CD14-positive monocyte (primary cell): Measurements from ENCODE around the gene USP28. TPM values are rescaled to one million over a fixed set of nuclear protein-coding genes. Genes with fewer than 3 reads are reported as not detected.

Experiments
- DNase-seq, 3 donors: peaks; one replicate each; pipeline ENCODE4 v3.0.0-alpha.2; 2011 to 2022
- H2AFZ ChIP-seq: 2 replicates; pipeline ENCODE4 v1.6.0; 2012; ENCODE audit warnings: mild to moderate bottlenecking, low read depth, low read length, inconsistent platforms; ENCODE audit not compliant: insufficient read depth, poor library complexity, severe bottlenecking
- H3K27ac ChIP-seq, 2 donors: 1 replicate in 1 of 2; 2 replicates in 1 of 2; pipeline ENCODE4 v1.5.1; 2012 to 2013; ENCODE audit warnings: low read length in 2 of 2, control low read depth in 1 of 2, inconsistent platforms in 1 of 2, low read depth in 1 of 2, mild to moderate bottlenecking in 1 of 2
- H3K27me3 ChIP-seq, 2 donors: one replicate each; pipeline versions ENCODE4 v1.6.0 to v1.6.1; 2011 to 2013; ENCODE audit warnings: low read length in 2 of 2; ENCODE audit not compliant: control insufficient read depth in 2 of 2, insufficient read depth in 2 of 2
- H3K36me3 ChIP-seq, 2 donors: replicated peaks in 1 of 2; 1 replicate in 1 of 2; 2 replicates in 1 of 2; pipeline versions ENCODE4 v1.5.1 to v1.6.1; 2012 to 2013; ENCODE audit warnings: low read length in 2 of 2, control low read depth in 1 of 2, inconsistent platforms in 1 of 2, mild to moderate bottlenecking in 1 of 2; ENCODE audit not compliant: insufficient read depth in 2 of 2, control insufficient read depth in 1 of 2
- H3K4me1 ChIP-seq, 2 donors: 1 replicate in 1 of 2; 2 replicates in 1 of 2; pipeline versions ENCODE4 v1.5.1 to v1.6.1; 2012 to 2013; ENCODE audit warnings: low read length in 2 of 2, control low read depth in 1 of 2, inconsistent platforms in 1 of 2, mild to moderate bottlenecking in 1 of 2, moderate library complexity in 1 of 2; ENCODE audit not compliant: insufficient read depth in 2 of 2, control insufficient read depth in 1 of 2
- H3K4me2 ChIP-seq: replicated peaks from 2 replicates; pipeline ENCODE3; 2012; ENCODE audit warnings: low read length, moderate library complexity, mild to moderate bottlenecking; ENCODE audit not compliant: poor library complexity, severe bottlenecking; ENCODE audit errors: extremely low read depth
- H3K4me3 ChIP-seq, 3 experiments: fragments of 200-600 bp in 1 of 3; sonication (generic) in 1 of 3; replicated peaks in 1 of 3; 1 replicate in 2 of 3; 2 replicates in 1 of 3; pipeline ENCODE4 v1.5.1; 2011 to 2013; ENCODE audit warnings: low read length in 3 of 3, mild to moderate bottlenecking in 3 of 3, control low read depth in 2 of 3, low read depth in 2 of 3, inconsistent platforms in 1 of 3, moderate library complexity in 1 of 3
- H3K79me2 ChIP-seq: 2 replicates; pipeline ENCODE4 v1.6.0; 2012; ENCODE audit warnings: mild to moderate bottlenecking, control low read depth, inconsistent platforms, low read length, moderate library complexity; ENCODE audit not compliant: insufficient read depth
- H3K9ac ChIP-seq: 2 replicates; pipeline ENCODE4 v1.6.0; 2017; ENCODE audit warnings: low read length, mild to moderate bottlenecking; ENCODE audit not compliant: insufficient read depth, poor library complexity, severe bottlenecking
- H3K9me3 ChIP-seq, 2 donors: replicated peaks in 1 of 2; 1 replicate in 1 of 2; 2 replicates in 1 of 2; pipeline versions ENCODE4 v1.5.1 to v1.6.1; 2012 to 2013; ENCODE audit warnings: low read length in 2 of 2, control low read depth in 1 of 2; ENCODE audit not compliant: control insufficient read depth in 1 of 2, insufficient read depth in 1 of 2
- H4K20me1 ChIP-seq: 2 replicates; pipeline ENCODE4 v1.6.0; 2012; ENCODE audit warnings: mild to moderate bottlenecking, low read length, control low read depth, moderate library complexity; ENCODE audit not compliant: insufficient read depth
- H3K27ac Mint-ChIP-seq, 7 donors: one replicate each; pipeline ENCODE4 v1.8.0; 2020; ENCODE audit warnings: mild to moderate bottlenecking in 7 of 7, mixed read lengths in 7 of 7, moderate library complexity in 6 of 7, inconsistent platforms in 2 of 7
- H3K27me3 Mint-ChIP-seq, 3 donors: one replicate each; pipeline ENCODE4 v1.8.0; 2021 to 2022; ENCODE audit warnings: low read depth in 3 of 3, mild to moderate bottlenecking in 3 of 3, mixed read lengths in 3 of 3, moderate library complexity in 3 of 3, inconsistent platforms in 1 of 3
- H3K36me3 Mint-ChIP-seq, 2 donors: one replicate each; pipeline ENCODE4 v1.8.0; 2020; ENCODE audit warnings: mixed read lengths in 2 of 2, inconsistent platforms in 1 of 2, mild to moderate bottlenecking in 1 of 2
- H3K4me1 Mint-ChIP-seq: one replicate; pipeline ENCODE4 v1.8.0; 2020; ENCODE audit warnings: mild to moderate bottlenecking, mixed read lengths
- H3K4me3 Mint-ChIP-seq, 2 donors: one replicate each; pipeline ENCODE4 v1.8.0; 2020; ENCODE audit warnings: mild to moderate bottlenecking in 2 of 2, mixed read lengths in 2 of 2, moderate library complexity in 1 of 2
- H3K9me3 Mint-ChIP-seq, 7 donors: one replicate each; pipeline ENCODE4 v1.8.0; 2020 to 2022; ENCODE audit warnings: mixed read lengths in 7 of 7, mild to moderate bottlenecking in 6 of 7, moderate library complexity in 6 of 7, inconsistent platforms in 2 of 7
- CTCF ChIP-seq: fragments of 200-600 bp; IDR thresholded peaks from one replicate; pipeline ENCODE4 v1.8.0; 2022; ENCODE audit warnings: antibody characterized with exemption, mild to moderate bottlenecking
- WGBS: methylation state at CpG from one replicate; pipeline ENCODE4 v1.1.5; 2013; ENCODE audit warnings: missing lambda C conversion rate; ENCODE audit not compliant: insufficient coverage; 5-methylcytosine and 5-hydroxymethylcytosine counted together
- intact Hi-C, 2 donors: fragments of 100-400 bp; cut with micrococcal nuclease; formaldehyde crosslinking; loops; one replicate each; pipeline versions ENCODE4 v1.15.0 to v1.15.1; 2023
- polyA plus RNA-seq, 3 donors: library from polyadenylated mRNA; depleted of rRNA in 1 of 3; unstranded in 2 of 3; stranded (reverse) in 1 of 3; fragments of 300-500 nt in 2 of 3; fragments of >200 nt in 1 of 3; fragmentation: Illumina TruSeq in 2 of 3; gene quantifications; 1 replicate in 2 of 3; 2 replicates in 1 of 3; pipeline ENCODE4 v1.2.3, GENCODE V29; 2012 to 2021

Gene USP28
- polyA plus RNA-seq, 3 donors = 13.4 to 21.9 (median 17.7) TPM

GRCh38 chr11:113806406-113806805 lies 69.0 kb downstream of the USP28 start:
- peak overlapping the region in 1 of 7 donors; percentile 35 for H3K27ac Mint-ChIP-seq

GRCh38 chr11:113805640-113806039 lies 69.7 kb downstream of the USP28 start:
- no peak overlapping the region for H3K4me2 ChIP-seq
- peaks cover 73% of the 10 kb centered on the region in 2 donors for H3K36me3 Mint-ChIP-seq
- H3K27ac Mint-ChIP-seq = no peak overlapping the region
- no peak for DNase-seq
- H4K20me1 ChIP-seq = no peaks in the 10 kb centered on the region
- no peaks in the 10 kb centered on the region for H3K79me2 ChIP-seq
- no peak overlapping the region for H3K9ac ChIP-seq
- no peak for TF ChIP-seq CTCF
- no peaks in the 10 kb centered on the region for H3K27me3 ChIP-seq
- no peak overlapping the region for H3K4me3 ChIP-seq
- no peaks in the 10 kb centered on the region for H3K9me3 ChIP-seq
- no peak overlapping the region for H2AFZ ChIP-seq
- no peaks in the 10 kb centered on the region for H3K9me3 Mint-ChIP-seq
- intact Hi-C loops = no loop called here
- H3K36me3 ChIP-seq = peaks cover 62 to 96% of the 10 kb centered on the region in 2 donors
- H3K27me3 Mint-ChIP-seq = peaks cover 0 to 1% (median 0%) of the 10 kb centered on the region in 3 donors
- H3K4me1 ChIP-seq = no peaks in the 10 kb centered on the region
- no peaks in the 10 kb centered on the region for H3K4me1 Mint-ChIP-seq
- no peak overlapping the region for H3K4me3 Mint-ChIP-seq
- no peak overlapping the region for H3K27ac ChIP-seq

More at GRCh38 chr11:113806406-113806805, 69.0 kb downstream of the USP28 start:
- intact Hi-C loops = no loop called here
- no peaks in the 10 kb centered on the region for H3K27me3 Mint-ChIP-seq
- Histone ChIP-seq H3K4me3 (no peak overlapping the region), H3K9me3 (no peaks in the 10 kb centered on the region), H3K36me3 (peaks cover 61 to 96% of the 10 kb centered on the region in 2 donors), H3K27me3 (no peaks in the 10 kb centered on the region), H3K27ac (no peak overlapping the region), H3K9ac (no peak overlapping the region), H3K4me1 (no peaks in the 10 kb centered on the region), H3K4me2 (no peak overlapping the region), H4K20me1 (no peaks in the 10 kb centered on the region), H2AFZ (no peak overlapping the region), H3K79me2 (no peaks in the 10 kb centered on the region)
- no peak for DNase-seq
- no CpG with 5 or more reads among the region's 2 CpGs for WGBS
- H3K9me3 Mint-ChIP-seq = no peaks in the 10 kb centered on the region
- peaks cover 69 to 72% of the 10 kb centered on the region in 2 donors for H3K36me3 Mint-ChIP-seq
- TF ChIP-seq CTCF = peak; percentile 17
- no peaks in the 10 kb centered on the region for H3K4me1 Mint-ChIP-seq
- no peak overlapping the region for H3K4me3 Mint-ChIP-seq
